Neural crest cell (in vitro differentiated cells): Measurements from ENCODE around the gene GNA14. TPM values are rescaled to one million over a fixed set of nuclear protein-coding genes. Genes with fewer than 3 reads are reported as not detected.

Experiments used
- DNase-seq: peaks from one replicate; pipeline ENCODE4 v3.0.0; 2021; ENCODE audit warnings: low read depth, mixed read lengths, low spot score
- H3K27ac Mint-ChIP-seq: one replicate; pipeline ENCODE4 v1.8.0; 2021; ENCODE audit warnings: mild to moderate bottlenecking, mixed read lengths; ENCODE audit not compliant: unreplicated experiment
- H3K27me3 Mint-ChIP-seq: 2 replicates; pipeline ENCODE4 v1.8.0; 2021; ENCODE audit warnings: low read depth, mild to moderate bottlenecking, mixed read lengths
- H3K36me3 Mint-ChIP-seq: 2 replicates; pipeline ENCODE4 v1.8.0; 2021; ENCODE audit warnings: low read depth, mild to moderate bottlenecking, mixed read lengths
- H3K4me1 Mint-ChIP-seq: 2 replicates; pipeline ENCODE4 v1.8.0; 2021; ENCODE audit warnings: mixed read lengths
- H3K4me3 Mint-ChIP-seq: one replicate; pipeline ENCODE4 v1.8.0; 2021; ENCODE audit warnings: mild to moderate bottlenecking, mixed read lengths
- H3K9me3 Mint-ChIP-seq: 2 replicates; pipeline ENCODE4 v1.8.0; 2021; ENCODE audit warnings: mixed read lengths
- total RNA-seq: library from RNA; stranded (reverse); gene quantifications from 2 replicates; pipeline ENCODE4 v1.2.1, GENCODE V29; 2021
- TF ChIP-seq, protein P1 (sequence below): fragments of 200-600 bp; sonication (generic); conservative IDR thresholded peaks from 2 replicates; pipeline ENCODE4 v1.5.0; 2021; ENCODE audit warnings: antibody characterized with exemption, mild to moderate bottlenecking

GNA14 gene
- total RNA-seq, 1 donor from 2014 or later = not detected

DNA sequence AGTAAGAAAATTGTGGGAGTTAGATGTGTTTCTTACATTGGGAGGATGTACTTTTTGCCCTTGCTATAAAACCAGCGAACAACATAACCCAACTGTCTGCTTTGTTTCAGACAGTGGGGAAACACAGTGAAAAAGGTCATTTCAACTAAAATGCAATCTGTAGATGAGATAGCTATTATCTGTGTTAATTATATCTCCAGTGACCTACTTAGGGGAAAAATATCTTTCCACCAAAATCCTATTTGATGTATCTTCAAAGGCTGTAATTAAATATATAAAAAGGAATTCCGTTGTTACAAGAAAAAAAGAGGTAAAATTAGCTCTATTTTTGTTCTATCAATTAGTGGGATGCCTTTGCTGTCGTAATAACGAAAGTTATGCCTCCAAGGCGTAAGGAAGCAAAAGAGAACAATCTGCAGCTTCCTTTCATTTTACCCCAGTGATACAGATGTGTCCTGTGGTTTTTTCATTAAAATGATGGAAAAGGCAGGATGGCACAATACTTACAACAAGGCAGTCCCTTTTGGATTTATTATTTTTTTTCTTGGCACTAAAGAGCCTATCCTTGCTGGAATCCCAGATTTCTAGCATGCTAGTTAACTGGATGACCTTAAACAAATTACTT is 100.9 kb downstream of the GNA14 start:
- no peaks in the 10 kb centered on the region for H3K27me3 Mint-ChIP-seq
- no peaks in the 10 kb centered on the region for H3K36me3 Mint-ChIP-seq
- no peak for DNase-seq
- H3K4me3 Mint-ChIP-seq = no peak overlapping the region
- H3K9me3 Mint-ChIP-seq = no peaks in the 10 kb centered on the region
- TF ChIP-seq, protein P1, sequence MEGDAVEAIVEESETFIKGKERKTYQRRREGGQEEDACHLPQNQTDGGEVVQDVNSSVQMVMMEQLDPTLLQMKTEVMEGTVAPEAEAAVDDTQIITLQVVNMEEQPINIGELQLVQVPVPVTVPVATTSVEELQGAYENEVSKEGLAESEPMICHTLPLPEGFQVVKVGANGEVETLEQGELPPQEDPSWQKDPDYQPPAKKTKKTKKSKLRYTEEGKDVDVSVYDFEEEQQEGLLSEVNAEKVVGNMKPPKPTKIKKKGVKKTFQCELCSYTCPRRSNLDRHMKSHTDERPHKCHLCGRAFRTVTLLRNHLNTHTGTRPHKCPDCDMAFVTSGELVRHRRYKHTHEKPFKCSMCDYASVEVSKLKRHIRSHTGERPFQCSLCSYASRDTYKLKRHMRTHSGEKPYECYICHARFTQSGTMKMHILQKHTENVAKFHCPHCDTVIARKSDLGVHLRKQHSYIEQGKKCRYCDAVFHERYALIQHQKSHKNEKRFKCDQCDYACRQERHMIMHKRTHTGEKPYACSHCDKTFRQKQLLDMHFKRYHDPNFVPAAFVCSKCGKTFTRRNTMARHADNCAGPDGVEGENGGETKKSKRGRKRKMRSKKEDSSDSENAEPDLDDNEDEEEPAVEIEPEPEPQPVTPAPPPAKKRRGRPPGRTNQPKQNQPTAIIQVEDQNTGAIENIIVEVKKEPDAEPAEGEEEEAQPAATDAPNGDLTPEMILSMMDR = no peak
- no peak overlapping the region for H3K27ac Mint-ChIP-seq
- H3K4me1 Mint-ChIP-seq = no peaks in the 10 kb centered on the region

DNA sequence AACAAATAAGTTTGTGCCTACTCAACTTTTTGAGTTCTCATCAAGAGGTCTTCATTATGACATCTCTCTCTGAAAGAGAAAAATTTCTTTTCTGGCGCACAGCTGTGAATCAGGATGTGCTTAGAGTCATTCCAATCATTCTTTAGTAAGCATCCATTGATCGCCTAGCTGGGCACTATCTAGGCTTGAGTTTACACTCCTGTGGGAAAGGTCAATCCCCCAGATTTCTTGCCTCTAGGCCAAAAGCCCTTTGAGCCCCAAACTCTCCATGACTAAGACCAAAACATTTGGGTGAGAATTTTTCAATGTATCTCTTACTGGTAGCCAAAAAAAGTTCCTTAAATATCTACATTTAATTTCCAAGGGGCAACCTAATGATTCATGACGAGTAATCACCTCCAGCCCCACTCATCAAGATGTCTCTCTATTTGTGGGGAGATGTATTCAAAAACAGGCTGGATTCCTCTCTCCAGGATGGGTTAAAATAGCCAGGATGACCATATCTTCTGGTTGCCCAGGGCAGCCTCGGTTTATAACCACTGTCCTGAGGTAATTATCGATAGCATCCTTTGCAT is 101.7 kb downstream of the GNA14 start:
- Mint-ChIP-seq H3K27me3 (no peaks in the 10 kb centered on the region), H3K36me3 (peaks cover 4% of the 10 kb centered on the region), H3K9me3 (peaks cover 5% of the 10 kb centered on the region), H3K4me1 (no peaks in the 10 kb centered on the region), H3K27ac (no peak overlapping the region), H3K4me3 (no peak overlapping the region)
- DNase-seq = no peak
- TF ChIP-seq, protein P1 = no peak

DNA sequence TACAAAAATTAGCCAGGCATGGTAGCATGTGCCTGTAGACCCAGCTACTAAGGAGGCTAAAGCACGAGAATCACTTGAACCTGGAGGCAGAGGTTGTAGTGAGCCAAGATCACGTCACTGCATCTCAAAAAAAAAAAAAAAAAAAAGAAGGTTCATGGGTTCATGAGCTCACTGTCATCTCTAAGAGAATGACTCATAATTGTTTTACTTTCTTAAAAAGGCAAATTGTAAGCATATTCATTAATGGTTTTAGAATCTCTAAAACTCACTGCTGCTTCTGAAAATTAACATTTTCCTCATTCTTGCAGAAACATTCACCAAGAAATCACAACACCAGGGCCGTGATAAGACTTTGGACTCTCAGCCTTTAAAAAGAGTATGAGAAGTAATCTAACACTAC is 103.6 kb downstream of the GNA14 start:
- TF ChIP-seq, protein P1 = no peak
- peaks cover 6% of the 10 kb centered on the region for H3K36me3 Mint-ChIP-seq
- DNase-seq = no peak
- H3K27ac Mint-ChIP-seq = no peak overlapping the region
- no peaks in the 10 kb centered on the region for H3K27me3 Mint-ChIP-seq
- no peak overlapping the region for H3K4me3 Mint-ChIP-seq
- peaks cover 14% of the 10 kb centered on the region for H3K9me3 Mint-ChIP-seq
- H3K4me1 Mint-ChIP-seq = no peaks in the 10 kb centered on the region

DNA sequence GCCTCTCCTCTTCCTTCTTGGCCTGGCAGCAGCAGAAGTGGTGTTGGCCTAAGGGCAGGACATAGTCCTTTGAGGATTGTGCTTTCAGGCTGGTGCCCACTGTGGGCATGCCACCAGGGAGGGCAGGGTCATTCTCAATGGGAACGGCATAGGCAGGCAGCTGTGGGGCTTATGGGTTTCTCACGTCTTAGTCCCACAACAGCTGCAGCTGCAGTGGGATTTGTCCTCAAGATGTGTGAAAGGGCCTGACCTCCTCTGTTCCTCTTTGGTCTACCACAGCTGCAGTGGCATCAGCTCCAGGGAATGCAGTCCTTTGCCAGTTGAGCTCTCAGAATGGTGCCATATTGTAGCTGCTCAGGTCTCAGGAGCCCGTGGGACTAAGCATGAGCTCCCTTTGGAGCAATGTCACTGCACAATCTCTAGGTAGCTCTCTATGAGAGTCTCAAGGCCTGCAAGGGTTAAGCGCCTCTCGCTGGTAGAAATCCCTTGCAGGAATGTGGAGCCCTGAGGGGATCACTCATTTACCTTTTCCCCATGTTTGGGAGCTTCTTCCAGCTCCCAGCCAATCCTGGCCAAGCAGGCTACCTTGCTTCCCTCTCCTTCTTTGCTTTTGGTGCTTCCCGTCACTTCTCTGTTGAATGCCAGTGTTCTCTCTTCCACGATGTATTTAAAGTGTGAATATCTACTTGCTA is 104.8 kb downstream of the GNA14 start:
- Mint-ChIP-seq H3K4me3 (no peak overlapping the region), H3K4me1 (no peaks in the 10 kb centered on the region), H3K27me3 (no peaks in the 10 kb centered on the region), H3K9me3 (peaks cover 17% of the 10 kb centered on the region), H3K36me3 (peaks cover 6% of the 10 kb centered on the region), H3K27ac (no peak overlapping the region)
- no peak for DNase-seq
- TF ChIP-seq, protein P1 = no peak

DNA sequence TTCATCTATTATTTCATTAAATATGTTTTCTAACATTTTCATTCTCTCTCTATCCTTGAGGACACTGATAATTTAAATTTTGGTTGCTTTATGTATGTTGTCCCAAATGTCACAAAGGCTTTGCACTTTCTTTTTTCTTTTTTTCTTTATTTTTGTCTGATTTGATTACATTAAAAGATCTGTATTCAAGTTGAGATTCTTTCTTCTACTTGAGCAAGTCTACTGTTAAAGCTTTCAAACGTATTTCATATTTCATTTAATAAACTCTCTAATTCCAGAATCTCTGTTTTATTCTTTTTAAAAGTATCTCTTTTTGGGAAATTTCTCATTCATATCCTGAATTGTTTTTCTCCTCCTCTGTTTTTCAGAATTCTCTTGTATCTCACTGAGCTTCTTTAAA is 106.5 kb downstream of the GNA14 start:
- Mint-ChIP-seq H3K4me1 (peaks cover 4% of the 10 kb centered on the region), H3K27me3 (no peaks in the 10 kb centered on the region), H3K36me3 (peaks cover 6% of the 10 kb centered on the region), H3K27ac (no peak overlapping the region), H3K9me3 (peaks cover 20% of the 10 kb centered on the region), H3K4me3 (no peak overlapping the region)
- TF ChIP-seq, protein P1 = no peak
- DNase-seq = no peak
